ENCODE results near the gene CACNB1. TPM values are rescaled to one million over a fixed set of nuclear protein-coding genes. Genes with fewer than 3 reads are reported as not detected.
"Not testable (repeated sequence)": the region's sequence is repeated elsewhere in the genome, so short reads cannot be mapped to it uniquely, and the experiment has no call there.

Gene CACNB1
- polyA plus RNA-seq, 1 donor (not counting 4 experiments of a cell fraction or from before 2014, with no cell fraction given): 4.0 TPM

- Histone ChIP-seq H3K36me3 (ENCODE audit: control insufficient read depth in 2 of 2, extremely low read depth in 1 of 2, insufficient read depth in 2 of 2, low read length in 2 of 2) (no peaks in the 10 kb centered on the region), H3K9me1 (ENCODE audit: control insufficient read depth, extremely low read depth, insufficient read depth, low read length) (no peaks in the 10 kb centered on the region), H3K4me1 (ENCODE audit: control insufficient read depth, extremely low read depth, insufficient read depth, low read length) (peaks cover 9% of the 10 kb centered on the region), H4K20me1 (ENCODE audit: control insufficient read depth, extremely low read depth, insufficient read depth, low read length) (no peaks in the 10 kb centered on the region), H3K79me2 (ENCODE audit: control insufficient read depth, insufficient read depth, low read length) (no peaks in the 10 kb centered on the region), H3K4me3 (ENCODE audit: control insufficient read depth in 2 of 3, extremely low read depth in 1 of 3, insufficient read depth in 2 of 3, low read depth in 1 of 3, low read length in 3 of 3) (no peak overlapping the region), H3K4me2 (ENCODE audit: control insufficient read depth, extremely low read depth, insufficient read depth, low read depth, low read length) (no peak overlapping the region), H2AFZ (ENCODE audit: control insufficient read depth, low read length) (no peak overlapping the region), H3K9ac (ENCODE audit: control insufficient read depth, extremely low read depth, insufficient read depth, low read length) (no peak overlapping the region), H3K27ac (ENCODE audit: control insufficient read depth, insufficient read depth, low read length) (no peak overlapping the region), H3K9me3 (ENCODE audit: control insufficient read depth, low read depth, low read length) (no peaks in the 10 kb centered on the region), H3K27me3 (ENCODE audit: control insufficient read depth, extremely low read depth, insufficient read depth, low read length) (peaks cover 10% of the 10 kb centered on the region)
- no peak for FAIRE-seq
- TF ChIP-seq CTCF (optimal IDR thresholded peaks at IDR 0.05 in 1 of 3, IDR thresholded peaks at IDR 0.05 in 1 of 3, conservative IDR thresholded peaks at IDR 0.05 in 1 of 3; ENCODE audit: extremely low read depth in 1 of 3, insufficient read depth in 2 of 3, low read length in 3 of 3): no peak
- no peak for TF ChIP-seq EZH2 (IDR thresholded peaks at IDR 0.05; ENCODE audit: low read length)
- dilution Hi-C loops (cut with MboI; ENCODE audit: extremely low pct_ligation_motif_present, low sequenced_read_pairs): no loop called here
- no peak for DNase-seq (ENCODE audit: low read depth, low spot score)
Observed at GRCh38 chr17:39169518-39169917, 28.0 kb downstream of the CACNB1 start.

GRCh38 chr17:39169101-39169500, 28.4 kb downstream of the CACNB1 start:
- no peaks in the 10 kb centered on the region for H3K79me2 ChIP-seq (ENCODE audit: control insufficient read depth, insufficient read depth, low read length)
- no peaks in the 10 kb centered on the region for H3K9me1 ChIP-seq (ENCODE audit: control insufficient read depth, extremely low read depth, insufficient read depth, low read length)
- H3K9me3 ChIP-seq (ENCODE audit: control insufficient read depth, low read depth, low read length): no peaks in the 10 kb centered on the region
- H4K20me1 ChIP-seq (ENCODE audit: control insufficient read depth, extremely low read depth, insufficient read depth, low read length): no peaks in the 10 kb centered on the region
- no peak overlapping the region for H2AFZ ChIP-seq (ENCODE audit: control insufficient read depth, low read length)
- peaks cover 10% of the 10 kb centered on the region for H3K27me3 ChIP-seq (ENCODE audit: control insufficient read depth, extremely low read depth, insufficient read depth, low read length)
- H3K9ac ChIP-seq (ENCODE audit: control insufficient read depth, extremely low read depth, insufficient read depth, low read length): no peak overlapping the region
- no peak for TF ChIP-seq CTCF (optimal IDR thresholded peaks at IDR 0.05 in 1 of 3, IDR thresholded peaks at IDR 0.05 in 1 of 3, conservative IDR thresholded peaks at IDR 0.05 in 1 of 3; ENCODE audit: extremely low read depth in 1 of 3, insufficient read depth in 2 of 3, low read length in 3 of 3)
- TF ChIP-seq EZH2 (IDR thresholded peaks at IDR 0.05; ENCODE audit: low read length): no peak
- no peak overlapping the region for H3K27ac ChIP-seq (ENCODE audit: control insufficient read depth, insufficient read depth, low read length)
- H3K36me3 ChIP-seq (ENCODE audit: control insufficient read depth in 2 of 2, extremely low read depth in 1 of 2, insufficient read depth in 2 of 2, low read length in 2 of 2): no peaks in the 10 kb centered on the region
- FAIRE-seq (no peak), DNase-seq (ENCODE audit: low read depth, low spot score) (no peak)
- dilution Hi-C loops (cut with MboI; ENCODE audit: extremely low pct_ligation_motif_present, low sequenced_read_pairs): no loop called here
- no peak overlapping the region for H3K4me3 ChIP-seq (ENCODE audit: control insufficient read depth in 2 of 3, extremely low read depth in 1 of 3, insufficient read depth in 2 of 3, low read depth in 1 of 3, low read length in 3 of 3)
- peaks cover 9% of the 10 kb centered on the region for H3K4me1 ChIP-seq (ENCODE audit: control insufficient read depth, extremely low read depth, insufficient read depth, low read length)
- no peak overlapping the region for H3K4me2 ChIP-seq (ENCODE audit: control insufficient read depth, extremely low read depth, insufficient read depth, low read depth, low read length)

- H3K9me1 ChIP-seq (ENCODE audit: control insufficient read depth, extremely low read depth, insufficient read depth, low read length); H4K20me1 ChIP-seq (ENCODE audit: control insufficient read depth, extremely low read depth, insufficient read depth, low read length); H2AFZ ChIP-seq (ENCODE audit: control insufficient read depth, low read length); H3K79me2 ChIP-seq (ENCODE audit: control insufficient read depth, insufficient read depth, low read length); H3K36me3 ChIP-seq (ENCODE audit: control insufficient read depth in 2 of 2, extremely low read depth in 1 of 2, insufficient read depth in 2 of 2, low read length in 2 of 2); DNase-seq (ENCODE audit: low read depth, low spot score); H3K27ac ChIP-seq (ENCODE audit: control insufficient read depth, insufficient read depth, low read length); H3K4me2 ChIP-seq (ENCODE audit: control insufficient read depth, extremely low read depth, insufficient read depth, low read depth, low read length); H3K9me3 ChIP-seq (ENCODE audit: control insufficient read depth, low read depth, low read length); dilution Hi-C loops (cut with MboI; ENCODE audit: extremely low pct_ligation_motif_present, low sequenced_read_pairs); FAIRE-seq; H3K4me3 ChIP-seq (ENCODE audit: control insufficient read depth in 2 of 3, extremely low read depth in 1 of 3, insufficient read depth in 2 of 3, low read depth in 1 of 3, low read length in 3 of 3); H3K4me1 ChIP-seq (ENCODE audit: control insufficient read depth, extremely low read depth, insufficient read depth, low read length); H3K9ac ChIP-seq (ENCODE audit: control insufficient read depth, extremely low read depth, insufficient read depth, low read length): not testable (repeated sequence)
- H3K27me3 ChIP-seq (ENCODE audit: control insufficient read depth, extremely low read depth, insufficient read depth, low read length): peaks cover 10% of the 10 kb centered on the region
Observed at GRCh38 chr17:39168503-39168902, 29.0 kb downstream of the CACNB1 start.

Data from keratinocyte (primary cell).